GM19438 (cell line): ENCODE results near the gene CCDC182.

Experiments
- ATAC-seq: cut with Tn5 transposase; IDR thresholded peaks from one replicate; pipeline ENCODE4 v1.9.1; 2021; ENCODE audit warnings: low read depth; ENCODE audit not compliant: unreplicated experiment

Gene CCDC182

GRCh38 chr17:57758654-57759053, 13.6 kb upstream of the CCDC182 start:
- ATAC-seq = no peak

- no peak for ATAC-seq
Measured at GRCh38 chr17:57757735-57758134, 12.6 kb upstream of the CCDC182 start.

GRCh38 chr17:57756951-57757350, 11.9 kb upstream of the CCDC182 start:
- ATAC-seq = no peak

GRCh38 chr17:57755480-57756070, 10.5 kb upstream of the CCDC182 start:
- ATAC-seq = no peak

GRCh38 chr17:57752031-57752905, 7.2 kb upstream of the CCDC182 start:
- ATAC-seq = no peak

GRCh38 chr17:57751348-57751971, 6.4 kb upstream of the CCDC182 start:
- ATAC-seq = no peak

GRCh38 chr17:57750895-57751294, 5.8 kb upstream of the CCDC182 start:
- ATAC-seq = no peak

- ATAC-seq = no peak
Measured at GRCh38 chr17:57750109-57750871, 5.2 kb upstream of the CCDC182 start.

- ATAC-seq = no peak
Measured at GRCh38 chr17:57749701-57750100, 4.6 kb upstream of the CCDC182 start.

- ATAC-seq = no peak
Measured at GRCh38 chr17:57747221-57748017, 2.3 kb upstream of the CCDC182 start.

GRCh38 chr17:57746221-57746620, 1.1 kb upstream of the CCDC182 start:
- no peak for ATAC-seq

GRCh38 chr17:57744195-57745170, 616 bp downstream of the CCDC182 start:
- no peak for ATAC-seq

- ATAC-seq = no peak
Measured at GRCh38 chr17:57740235-57740528, 4.9 kb downstream of the CCDC182 start.

GRCh38 chr17:57739402-57740234, 5.5 kb downstream of the CCDC182 start:
- no peak for ATAC-seq

GRCh38 chr17:57737450-57737849, 7.6 kb downstream of the CCDC182 start:
- ATAC-seq = no peak

- ATAC-seq = no peak
Measured at GRCh38 chr17:57735707-57736106, 9.4 kb downstream of the CCDC182 start.

GRCh38 chr17:57735230-57735629, 9.9 kb downstream of the CCDC182 start:
- ATAC-seq = no peak

- no peak for ATAC-seq
Measured at GRCh38 chr17:57733085-57733484, 12.0 kb downstream of the CCDC182 start.
